NCI-H146 (cell line): ENCODE data around the gene NASP.

Source experiments
- DNase-seq: peaks from one replicate; lab custom pipeline; 2025; lab: John Stamatoyannopoulos, UW

Gene NASP

GRCh38 chr1:45620588-45621500 is 37.0 kb downstream of the NASP start:
- DNase-seq = no peak

- DNase-seq = no peak
These were observed 37.6 kb downstream of the NASP start for GRCh38 chr1:45621501-45621836.

- no peak for DNase-seq
These were observed 38.2 kb downstream of the NASP start for GRCh38 chr1:45621895-45622523.

GRCh38 chr1:45622524-45623394 is 38.9 kb downstream of the NASP start:
- no peak for DNase-seq

GRCh38 chr1:45623972-45624371 is 40.1 kb downstream of the NASP start, which contains the start of gene CCDC17:
CCDC17 (minus strand) TSS chr1:45624054; CDS start chr1:45623909, 145 bp downstream.
- no peak for DNase-seq

GRCh38 chr1:45629035-45629434 is 45.2 kb downstream of the NASP start:
- no peak for DNase-seq

- DNase-seq = no peak
These were observed 46.6 kb downstream of the NASP start for GRCh38 chr1:45630429-45630828.

GRCh38 chr1:45635211-45635610 is 51.4 kb downstream of the NASP start:
- no peak for DNase-seq

- no peak for DNase-seq
These were observed 56.5 kb downstream of the NASP start for GRCh38 chr1:45640293-45640692.

- no peak for DNase-seq
These were observed 59.5 kb downstream of the NASP start for GRCh38 chr1:45643321-45643720.

GRCh38 chr1:45643978-45644377 is 60.1 kb downstream of the NASP start:
- DNase-seq = no peak

GRCh38 chr1:45644661-45645060 is 60.8 kb downstream of the NASP start:
- no peak for DNase-seq

- DNase-seq = no peak
These were observed 63.6 kb downstream of the NASP start for GRCh38 chr1:45647248-45648021.

- no peak for DNase-seq
These were observed 70.9 kb downstream of the NASP start for GRCh38 chr1:45654540-45655280.

GRCh38 chr1:45656573-45657226 is 72.9 kb downstream of the NASP start:
- DNase-seq = no peak

- no peak for DNase-seq
These were observed 74.3 kb downstream of the NASP start for GRCh38 chr1:45658171-45658570.

GRCh38 chr1:45659222-45659621 is 75.4 kb downstream of the NASP start:
- no peak for DNase-seq

GRCh38 chr1:45660336-45660735 is 76.5 kb downstream of the NASP start:
- no peak for DNase-seq

- no peak for DNase-seq
These were observed 83.0 kb downstream of the NASP start for GRCh38 chr1:45666836-45667235.

GRCh38 chr1:45667321-45668111 is 83.7 kb downstream of the NASP start:
- DNase-seq = no peak
